Smooth muscle cell (in vitro differentiated cells): Measurements from ENCODE around the gene ITGAE. TPM values are rescaled to one million over a fixed set of nuclear protein-coding genes. Genes with fewer than 3 reads are reported as not detected.
"Not testable (repeated sequence)": the region's sequence is repeated elsewhere in the genome, so short reads cannot be mapped to it uniquely, and the experiment has no call there.

Source experiments
- DNase-seq: peaks from one replicate; lab custom pipeline; 2025; ENCODE audit not compliant: unreplicated experiment; lab: John Stamatoyannopoulos, UW
- H2AFZ ChIP-seq: fragments of 200-600 bp; sonication (generic); 2 replicates; pipeline ENCODE4 v1.6.0; 2016; ENCODE audit warnings: antibody characterized with exemption, low read depth, mild to moderate bottlenecking
- H3F3A ChIP-seq: fragments of 200-600 bp; sonication (generic); 2 replicates; pipeline ENCODE4 v1.6.0; 2017; ENCODE audit warnings: antibody characterized with exemption, low read depth
- H3K27ac ChIP-seq: fragments of 200-600 bp; sonication (generic); 2 replicates; pipeline ENCODE4 v1.5.1; 2016; ENCODE audit warnings: low read depth, mild to moderate bottlenecking
- H3K27me3 ChIP-seq: fragments of 200-600 bp; sonication (generic); 2 replicates; pipeline ENCODE4 v1.6.1; 2016; ENCODE audit warnings: low read depth, mild to moderate bottlenecking
- H3K36me3 ChIP-seq: fragments of 200-600 bp; sonication (generic); 2 replicates; pipeline ENCODE4 v1.5.1; 2016; ENCODE audit warnings: low read depth
- H3K4me1 ChIP-seq: fragments of 200-600 bp; sonication (generic); 2 replicates; pipeline ENCODE4 v1.5.1; 2016; ENCODE audit warnings: low read depth
- H3K4me2 ChIP-seq: fragments of 200-600 bp; sonication (generic); 2 replicates; pipeline ENCODE4 v1.6.0; 2016; ENCODE audit warnings: mild to moderate bottlenecking
- H3K4me3 ChIP-seq: fragments of 200-600 bp; sonication (generic); 2 replicates; pipeline ENCODE4 v1.5.1; 2016; ENCODE audit warnings: mild to moderate bottlenecking
- H3K79me2 ChIP-seq: fragments of 200-600 bp; sonication (generic); 2 replicates; pipeline ENCODE4 v1.6.0; 2016; ENCODE audit warnings: low read depth, mild to moderate bottlenecking
- H3K9ac ChIP-seq: fragments of 200-600 bp; sonication (generic); 2 replicates; pipeline ENCODE4 v1.6.0; 2016; ENCODE audit warnings: low read depth
- H3K9me3 ChIP-seq: fragments of 200-600 bp; sonication (generic); replicated peaks from 2 replicates; pipeline ENCODE4 v1.5.1; 2016; ENCODE audit warnings: low read depth
- H4K20me1 ChIP-seq: fragments of 200-600 bp; sonication (generic); 2 replicates; pipeline ENCODE4 v1.6.0; 2016; ENCODE audit warnings: low read depth
- CTCF ChIP-seq: fragments of 200-600 bp; sonication (generic); IDR thresholded peaks from 2 replicates; pipeline ENCODE4 v1.5.1; 2017; ENCODE audit warnings: borderline replicate concordance, mild to moderate bottlenecking, antibody characterized with exemption; ENCODE audit not compliant: insufficient read depth, poor library complexity, severe bottlenecking
- WGBS: methylation state at CpG from one replicate; pipeline ENCODE4 v1.1.7; 2016; ENCODE audit warnings: low lambda C conversion rate; 5-methylcytosine and 5-hydroxymethylcytosine counted together
- polyA plus RNA-seq: library from polyadenylated mRNA; unstranded; fragments of >200 nt; fragmentation: Nextera tagmentation; extraction: Ambion mirVana; gene quantifications from 2 replicates; pipeline ENCODE4 v1.2.1, GENCODE V29; 2016
- total RNA-seq: library from RNA; depleted of rRNA; stranded (reverse); fragments of >200 nt; gene quantifications from 2 replicates; pipeline ENCODE4 v1.2.3, GENCODE V29; 2014

The ITGAE gene
- total and polyA plus RNA-seq, 2 experiments from 2014 or later = 43.8 to 66.7 TPM

- WGBS = 77% methylated on average over 13 of the region's 13 CpGs
- no peak for DNase-seq
Measured at GRCh38 chr17:3712811-3713463, 88.1 kb downstream of the ITGAE start.

GRCh38 chr17:3710951-3711383 lies 90.0 kb downstream of the ITGAE start:
- H3K79me2 ChIP-seq = no peaks in the 10 kb centered on the region
- no peak overlapping the region for H3K9ac ChIP-seq
- H3K4me2 ChIP-seq = no peak overlapping the region
- no peaks in the 10 kb centered on the region for H3F3A ChIP-seq
- no peaks in the 10 kb centered on the region for H4K20me1 ChIP-seq
- WGBS = 78% methylated on average over 5 of the region's 5 CpGs
- H3K27me3 ChIP-seq = no peaks in the 10 kb centered on the region
- H3K4me3 ChIP-seq = no peak overlapping the region
- H3K4me1 ChIP-seq = no peaks in the 10 kb centered on the region
- H2AFZ ChIP-seq = no peak overlapping the region
- no peak overlapping the region for H3K27ac ChIP-seq
- no peaks in the 10 kb centered on the region for H3K9me3 ChIP-seq
- peaks cover 11% of the 10 kb centered on the region for H3K36me3 ChIP-seq
- DNase-seq = no peak
- no peak for TF ChIP-seq CTCF

More at GRCh38 chr17:3712811-3713463, 88.1 kb downstream of the ITGAE start:
- H2AFZ ChIP-seq = no peak overlapping the region
- no peaks in the 10 kb centered on the region for H3K4me1 ChIP-seq
- TF ChIP-seq CTCF = no peak
- H3K79me2 ChIP-seq = no peaks in the 10 kb centered on the region
- H3K4me3 ChIP-seq = no peak overlapping the region
- no peak overlapping the region for H3K27ac ChIP-seq
- no peaks in the 10 kb centered on the region for H3F3A ChIP-seq
- no peaks in the 10 kb centered on the region for H3K9me3 ChIP-seq
- H3K9ac ChIP-seq = no peak overlapping the region
- no peak overlapping the region for H3K4me2 ChIP-seq
- H4K20me1 ChIP-seq = no peaks in the 10 kb centered on the region
- H3K36me3 ChIP-seq = peaks cover 16% of the 10 kb centered on the region
- no peaks in the 10 kb centered on the region for H3K27me3 ChIP-seq

GRCh38 chr17:3708366-3708765 lies 92.6 kb downstream of the ITGAE start:
- H3K27me3 ChIP-seq = no peaks in the 10 kb centered on the region
- no peak overlapping the region for H3K27ac ChIP-seq
- H3K4me3 ChIP-seq = no peak overlapping the region
- no peak overlapping the region for H3K4me2 ChIP-seq
- TF ChIP-seq CTCF = no peak
- DNase-seq = no peak
- H3K9ac ChIP-seq = no peak overlapping the region
- H3K79me2 ChIP-seq = no peaks in the 10 kb centered on the region
- H3F3A ChIP-seq = no peaks in the 10 kb centered on the region
- 95% methylated on average over 3 of the region's 3 CpGs for WGBS
- H4K20me1 ChIP-seq = no peaks in the 10 kb centered on the region
- no peaks in the 10 kb centered on the region for H3K4me1 ChIP-seq
- no peaks in the 10 kb centered on the region for H3K9me3 ChIP-seq
- no peak overlapping the region for H2AFZ ChIP-seq
- H3K36me3 ChIP-seq = no peaks in the 10 kb centered on the region

GRCh38 chr17:3705718-3705984 lies 95.3 kb downstream of the ITGAE start:
- H3F3A ChIP-seq, H3K4me3 ChIP-seq, H2AFZ ChIP-seq, H3K9me3 ChIP-seq, H3K9ac ChIP-seq, H3K4me2 ChIP-seq, DNase-seq, H3K4me1 ChIP-seq, H3K36me3 ChIP-seq, H3K79me2 ChIP-seq, H4K20me1 ChIP-seq, H3K27ac ChIP-seq, H3K27me3 ChIP-seq: not testable (repeated sequence)
- WGBS = 100% methylated on average over 1 of the region's 1 CpG
